Measurements from ENCODE around the gene OBP2A.
A peak's percentile ranks its signal among the peaks of the same experiment; 100 is the strongest.
"Not testable (repeated sequence)": the region's sequence is repeated elsewhere in the genome, so short reads cannot be mapped to it uniquely, and the experiment has no call there.

OBP2A gene

DNA sequence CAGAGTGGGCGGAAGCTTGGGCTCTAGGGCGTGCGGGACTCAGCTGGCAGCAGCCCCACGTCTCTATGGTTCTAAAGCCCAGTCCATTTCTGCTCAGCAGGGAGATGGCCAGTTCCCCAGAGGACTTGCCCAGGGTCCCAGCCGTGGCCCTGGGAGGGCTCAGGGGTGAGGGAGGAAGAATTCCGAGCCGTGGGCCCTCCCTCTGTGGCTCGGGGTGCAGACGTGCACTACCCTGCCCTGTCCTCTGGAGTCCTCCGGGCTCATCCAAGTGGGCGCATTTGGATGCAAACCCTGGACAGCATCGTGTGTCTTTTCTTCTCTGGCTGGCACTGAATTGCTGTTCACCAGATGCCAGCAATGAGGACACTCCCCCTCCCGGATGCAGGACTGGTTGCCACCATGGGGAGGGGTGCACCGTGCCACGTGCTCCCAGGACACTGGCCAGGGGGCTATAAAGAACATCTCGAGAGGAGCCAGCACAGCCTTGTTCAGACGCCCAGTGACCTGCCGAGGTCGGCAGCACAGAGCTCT, at the start of gene OBP2A:
OBP2A (plus strand) TSS at position 481 of the 531 bp plus-strand sequence. CDS start 55 bp downstream, outside the sequence.
- H3K9me3 ChIP-seq (ENCODE audit: control insufficient read depth, insufficient read depth, low read length); H3K4me1 ChIP-seq (ENCODE audit: control insufficient read depth, insufficient read depth, low read length); H3K27me3 ChIP-seq (ENCODE audit: control insufficient read depth, insufficient read depth, low read length); H3K9ac ChIP-seq (ENCODE audit: low read depth, low read length); H3K4me3 ChIP-seq (ENCODE audit: low read depth, low read length); H3K36me3 ChIP-seq (ENCODE audit: control insufficient read depth, insufficient read depth, low read length): not testable (repeated sequence)

- H3K9me3 ChIP-seq (ENCODE audit: control insufficient read depth, insufficient read depth, low read length), result no peaks in the 10 kb centered on the region
- no peak overlapping the region for H3K4me3 ChIP-seq (ENCODE audit: low read depth, low read length)
- peaks cover 18% of the 10 kb centered on the region for H3K36me3 ChIP-seq (ENCODE audit: control insufficient read depth, insufficient read depth, low read length)
- no peak overlapping the region for H3K9ac ChIP-seq (ENCODE audit: low read depth, low read length)
- H3K27me3 ChIP-seq (ENCODE audit: control insufficient read depth, insufficient read depth, low read length), result no peaks in the 10 kb centered on the region
- no peaks in the 10 kb centered on the region for H3K4me1 ChIP-seq (ENCODE audit: control insufficient read depth, insufficient read depth, low read length)
Measured at GRCh38 chr9:135498381-135499126, 47.4 kb upstream of the OBP2A start.

DNA sequence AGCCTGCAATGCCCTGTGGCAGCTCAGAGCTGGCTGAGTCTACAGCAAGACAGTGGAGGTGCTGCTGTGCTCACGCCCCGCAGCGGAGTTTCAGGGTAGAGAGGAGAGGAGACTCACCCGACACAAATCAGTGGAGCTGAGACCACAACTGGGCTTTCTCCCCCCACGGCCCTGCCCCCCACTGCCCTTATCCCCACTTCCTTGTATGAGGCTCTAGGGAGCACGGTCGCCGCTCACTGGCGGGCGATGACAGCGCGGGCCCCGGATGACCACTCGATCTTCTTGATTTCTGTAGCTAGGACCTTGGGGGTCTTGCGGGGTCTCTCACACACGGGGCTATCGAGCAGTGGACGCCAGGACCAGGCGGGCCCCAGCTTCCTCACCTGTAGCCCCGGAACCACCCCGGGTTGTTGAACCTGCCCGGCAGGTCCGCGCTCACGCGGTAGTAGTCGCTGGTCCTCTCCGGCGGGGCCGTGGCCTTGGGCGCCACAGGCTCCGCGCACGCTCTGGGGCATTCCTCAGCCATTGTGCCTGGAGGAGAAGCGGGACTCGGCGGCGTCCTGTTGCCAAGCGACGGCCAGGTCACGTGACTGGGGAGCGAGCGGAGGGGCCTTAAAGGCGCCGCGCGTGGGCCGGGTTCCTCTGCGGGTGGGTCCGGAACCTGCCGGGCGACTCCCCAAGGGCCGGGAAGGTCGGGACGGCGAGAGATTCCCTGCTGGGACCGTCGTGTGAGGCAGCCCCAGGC, 46.4 kb upstream of the OBP2A start:
- H3K36me3 ChIP-seq (ENCODE audit: control insufficient read depth, insufficient read depth, low read length), result peaks cover 28% of the 10 kb centered on the region

DNA sequence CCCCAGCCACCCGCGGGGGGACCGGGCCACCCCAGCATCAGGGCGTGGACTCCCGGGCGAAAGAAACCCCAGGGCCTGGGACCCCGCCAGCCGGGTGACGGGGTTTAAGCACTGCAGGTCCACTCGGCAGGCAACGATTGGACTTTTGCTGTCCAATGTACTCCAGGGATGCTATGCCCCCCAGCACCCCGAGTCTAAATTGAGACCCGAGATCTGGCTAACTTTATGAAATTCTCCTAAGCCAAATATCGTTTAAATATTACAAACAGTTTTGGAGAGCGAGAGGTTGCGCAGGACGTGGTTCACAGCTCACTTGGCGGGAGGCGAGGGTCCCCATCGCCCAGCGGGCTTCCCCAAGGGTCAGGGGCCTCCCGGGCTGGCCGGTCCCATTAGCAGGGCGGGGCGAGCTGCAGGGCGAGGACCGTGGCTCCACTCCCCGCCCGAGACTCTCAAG, 45.8 kb upstream of the OBP2A start:
- Histone ChIP-seq H3K9me3 (ENCODE audit: control insufficient read depth, insufficient read depth, low read length) (no peaks in the 10 kb centered on the region), H3K9ac (ENCODE audit: low read depth, low read length) (no peak overlapping the region), H3K36me3 (ENCODE audit: control insufficient read depth, insufficient read depth, low read length) (peaks cover 34% of the 10 kb centered on the region), H3K27me3 (ENCODE audit: control insufficient read depth, insufficient read depth, low read length) (no peaks in the 10 kb centered on the region), H3K4me3 (ENCODE audit: low read depth, low read length) (peak overlapping the region; percentile 78), H3K4me1 (ENCODE audit: control insufficient read depth, insufficient read depth, low read length) (no peaks in the 10 kb centered on the region)

More for the DNA sequence above, 46.4 kb upstream of the OBP2A start:
- Histone ChIP-seq H3K4me1 (ENCODE audit: control insufficient read depth, insufficient read depth, low read length) (no peaks in the 10 kb centered on the region), H3K4me3 (ENCODE audit: low read depth, low read length) (peak overlapping the region; percentile 78), H3K27me3 (ENCODE audit: control insufficient read depth, insufficient read depth, low read length) (no peaks in the 10 kb centered on the region), H3K9ac (ENCODE audit: low read depth, low read length) (no peak overlapping the region), H3K9me3 (ENCODE audit: control insufficient read depth, insufficient read depth, low read length) (no peaks in the 10 kb centered on the region)

GRCh38 chr9:135500525-135501260, 45.2 kb upstream of the OBP2A start, which contains the start of gene MRPS2:
MRPS2 (plus strand) TSS chr9:135500682; CDS start chr9:135500711, 29 bp downstream.
- no peaks in the 10 kb centered on the region for H3K27me3 ChIP-seq (ENCODE audit: control insufficient read depth, insufficient read depth, low read length)
- H3K9me3 ChIP-seq (ENCODE audit: control insufficient read depth, insufficient read depth, low read length), result no peaks in the 10 kb centered on the region
- peaks cover 35% of the 10 kb centered on the region for H3K36me3 ChIP-seq (ENCODE audit: control insufficient read depth, insufficient read depth, low read length)
- peak within 1 kb of the TSS; percentile 79 for H3K9ac ChIP-seq (ENCODE audit: low read depth, low read length)
- peak within 1 kb of the TSS; percentile 78 for H3K4me3 ChIP-seq (ENCODE audit: low read depth, low read length)
- H3K4me1 ChIP-seq (ENCODE audit: control insufficient read depth, insufficient read depth, low read length), result no peaks in the 10 kb centered on the region

GRCh38 chr9:135501261-135502167, 44.4 kb upstream of the OBP2A start:
- Histone ChIP-seq H3K9me3 (ENCODE audit: control insufficient read depth, insufficient read depth, low read length) (no peaks in the 10 kb centered on the region), H3K27me3 (ENCODE audit: control insufficient read depth, insufficient read depth, low read length) (no peaks in the 10 kb centered on the region), H3K9ac (ENCODE audit: low read depth, low read length) (peak overlapping the region; percentile 79), H3K4me1 (ENCODE audit: control insufficient read depth, insufficient read depth, low read length) (no peaks in the 10 kb centered on the region), H3K4me3 (ENCODE audit: low read depth, low read length) (peak overlapping the region; percentile 72), H3K36me3 (ENCODE audit: control insufficient read depth, insufficient read depth, low read length) (peaks cover 35% of the 10 kb centered on the region)

DNA sequence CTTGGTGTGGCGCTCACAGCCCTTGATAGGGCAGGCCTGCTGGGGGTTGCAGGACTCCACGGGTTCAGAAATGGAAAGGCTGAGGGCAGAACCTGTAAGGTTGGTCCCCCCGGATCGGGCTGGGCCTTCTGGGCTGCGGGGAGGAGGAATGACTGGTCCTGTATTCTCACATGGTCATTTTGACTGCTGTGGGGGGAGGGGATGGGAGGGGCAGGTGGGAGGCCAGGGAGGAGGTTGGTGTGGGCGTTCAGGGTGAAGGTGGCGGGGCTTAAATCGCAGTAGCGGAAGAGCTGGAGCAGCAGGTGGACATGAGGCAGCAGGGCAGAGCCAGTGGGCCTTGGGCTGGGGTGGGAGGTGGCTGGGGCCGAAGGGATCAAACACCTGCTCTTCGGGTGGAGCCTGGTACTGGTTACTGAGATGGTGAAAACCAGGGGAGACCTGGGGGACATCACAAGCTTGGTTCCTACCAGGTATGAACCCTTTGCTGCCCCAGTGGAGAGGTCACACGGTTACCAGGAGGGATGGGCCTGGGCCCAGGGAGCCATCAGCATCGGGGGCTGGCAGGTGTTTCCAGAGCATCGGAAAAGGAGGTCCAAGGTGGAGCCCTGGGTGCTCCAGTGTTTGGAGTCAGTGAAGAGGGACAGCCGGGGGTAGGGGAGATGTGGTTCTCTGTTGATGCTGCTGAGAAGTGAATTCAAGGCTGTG, 43.6 kb upstream of the OBP2A start:
- H3K4me1 ChIP-seq (ENCODE audit: control insufficient read depth, insufficient read depth, low read length), result no peaks in the 10 kb centered on the region
- H3K4me3 ChIP-seq (ENCODE audit: low read depth, low read length), result no peak overlapping the region
- H3K9me3 ChIP-seq (ENCODE audit: control insufficient read depth, insufficient read depth, low read length), result no peaks in the 10 kb centered on the region
- H3K9ac ChIP-seq (ENCODE audit: low read depth, low read length), result no peak overlapping the region
- H3K27me3 ChIP-seq (ENCODE audit: control insufficient read depth, insufficient read depth, low read length), result no peaks in the 10 kb centered on the region
- peaks cover 35% of the 10 kb centered on the region for H3K36me3 ChIP-seq (ENCODE audit: control insufficient read depth, insufficient read depth, low read length)

GRCh38 chr9:135502873-135503321, 43.0 kb upstream of the OBP2A start:
- Histone ChIP-seq H3K36me3 (ENCODE audit: control insufficient read depth, insufficient read depth, low read length) (peaks cover 35% of the 10 kb centered on the region), H3K27me3 (ENCODE audit: control insufficient read depth, insufficient read depth, low read length) (no peaks in the 10 kb centered on the region), H3K9me3 (ENCODE audit: control insufficient read depth, insufficient read depth, low read length) (no peaks in the 10 kb centered on the region), H3K4me1 (ENCODE audit: control insufficient read depth, insufficient read depth, low read length) (no peaks in the 10 kb centered on the region), H3K4me3 (ENCODE audit: low read depth, low read length) (no peak overlapping the region), H3K9ac (ENCODE audit: low read depth, low read length) (no peak overlapping the region)

DNA sequence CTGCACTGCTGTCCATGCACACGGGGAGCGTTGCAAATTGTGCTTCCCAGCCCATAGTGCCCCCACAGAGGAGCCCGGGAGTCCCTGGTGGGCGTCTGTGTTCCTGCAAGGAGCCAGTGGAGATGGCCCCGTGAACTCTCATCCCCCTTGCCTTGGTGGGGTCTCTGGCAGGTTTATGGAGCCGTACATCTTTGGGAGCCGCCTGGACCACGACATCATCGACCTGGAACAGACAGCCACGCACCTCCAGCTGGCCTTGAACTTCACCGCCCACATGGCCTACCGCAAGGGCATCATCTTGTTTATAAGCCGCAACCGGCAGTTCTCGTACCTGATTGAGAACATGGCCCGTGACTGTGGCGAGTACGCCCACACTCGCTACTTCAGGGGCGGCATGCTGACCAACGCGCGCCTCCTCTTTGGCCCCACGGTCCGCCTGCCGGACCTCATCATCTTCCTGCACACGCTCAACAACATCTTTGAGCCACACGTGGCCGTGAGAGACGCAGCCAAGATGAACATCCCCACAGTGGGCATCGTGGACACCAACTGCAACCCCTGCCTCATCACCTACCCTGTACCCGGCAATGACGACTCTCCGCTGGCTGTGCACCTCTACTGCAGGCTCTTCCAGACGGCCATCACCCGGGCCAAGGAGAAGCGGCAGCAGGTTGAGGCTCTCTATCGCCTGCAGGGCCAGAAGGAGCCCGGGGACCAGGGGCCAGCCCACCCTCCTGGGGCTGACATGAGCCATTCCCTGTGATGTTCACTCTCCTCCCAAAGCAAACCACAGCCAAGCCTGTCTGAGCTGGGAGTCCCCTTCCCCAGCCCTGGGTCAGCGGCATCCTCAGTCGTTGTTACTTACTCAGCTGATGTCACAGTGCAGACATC, 42.3 kb upstream of the OBP2A start:
- Histone ChIP-seq H3K36me3 (ENCODE audit: control insufficient read depth, insufficient read depth, low read length) (peaks cover 35% of the 10 kb centered on the region), H3K27me3 (ENCODE audit: control insufficient read depth, insufficient read depth, low read length) (no peaks in the 10 kb centered on the region), H3K9ac (ENCODE audit: low read depth, low read length) (no peak overlapping the region), H3K4me1 (ENCODE audit: control insufficient read depth, insufficient read depth, low read length) (no peaks in the 10 kb centered on the region), H3K9me3 (ENCODE audit: control insufficient read depth, insufficient read depth, low read length) (no peaks in the 10 kb centered on the region), H3K4me3 (ENCODE audit: low read depth, low read length) (no peak overlapping the region)

Measured in iPS-15b (cell line).